Activated CD4-positive, alpha-beta T cell treated with anti-CD3 and anti-CD28 coated beads, Interleukin-2, Interleukin-4, amounts not matched to agents 100 ng/mL and 50 ng/mL, durations not matched to agents 16 hours and 8 hours (primary cell): Measurements from ENCODE around the gene SMAD3.
A peak's percentile ranks its signal among the peaks of the same experiment; 100 is the strongest.
"Not testable (repeated sequence)": the region's sequence is repeated elsewhere in the genome, so short reads cannot be mapped to it uniquely, and the experiment has no call there.

Experiments
- DNase-seq: peaks from one replicate; pipeline ENCODE4 v3.0.0-alpha.2; 2020; ENCODE audit warnings: low spot score

The SMAD3 gene

GRCh38 chr15:67145312-67145610 is 79.9 kb downstream of the SMAD3 start:
- no peak for DNase-seq

GRCh38 chr15:67145710-67146109 is 80.3 kb downstream of the SMAD3 start:
- DNase-seq: no peak

- no peak for DNase-seq
Observed at GRCh38 chr15:67146234-67146633, 80.8 kb downstream of the SMAD3 start.

- DNase-seq: peak; percentile 25
Observed at GRCh38 chr15:67146875-67147381, 81.5 kb downstream of the SMAD3 start.

- no peak for DNase-seq
Observed at GRCh38 chr15:67147396-67147949, 82.1 kb downstream of the SMAD3 start.

GRCh38 chr15:67148196-67148701 is 82.8 kb downstream of the SMAD3 start:
- no peak for DNase-seq

- DNase-seq: no peak
Observed at GRCh38 chr15:67149068-67149772, 83.8 kb downstream of the SMAD3 start.

GRCh38 chr15:67149773-67150022 is 84.3 kb downstream of the SMAD3 start:
- DNase-seq: no peak

- peak; percentile 56 for DNase-seq
Observed at GRCh38 chr15:67150023-67150860, 84.8 kb downstream of the SMAD3 start.

- no peak for DNase-seq
Observed at GRCh38 chr15:67152429-67152828, 87.0 kb downstream of the SMAD3 start.

GRCh38 chr15:67153044-67153443 is 87.6 kb downstream of the SMAD3 start:
- not testable (repeated sequence) for DNase-seq

- no peak for DNase-seq
Observed at GRCh38 chr15:67154249-67154648, 88.8 kb downstream of the SMAD3 start.

- no peak for DNase-seq
Observed at GRCh38 chr15:67156426-67156825, 91.0 kb downstream of the SMAD3 start.

- DNase-seq: no peak
Observed at GRCh38 chr15:67156834-67157233, 91.4 kb downstream of the SMAD3 start.

- no peak for DNase-seq
Observed at GRCh38 chr15:67157521-67158252, 92.3 kb downstream of the SMAD3 start.

GRCh38 chr15:67158367-67158766 is 93.0 kb downstream of the SMAD3 start:
- DNase-seq: no peak

- no peak for DNase-seq
Observed at GRCh38 chr15:67161412-67161811, 96.0 kb downstream of the SMAD3 start.

- DNase-seq: no peak
Observed at GRCh38 chr15:67161881-67162280, 96.5 kb downstream of the SMAD3 start.

- no peak for DNase-seq
Observed at GRCh38 chr15:67163180-67163579, 97.8 kb downstream of the SMAD3 start.

GRCh38 chr15:67164401-67164791 is 99.0 kb downstream of the SMAD3 start:
- DNase-seq: no peak

GRCh38 chr15:67164811-67165253 is 99.4 kb downstream of the SMAD3 start:
- no peak for DNase-seq
